ENCODE measurements around the gene NDUFAF4.

Gene NDUFAF4

DNA sequence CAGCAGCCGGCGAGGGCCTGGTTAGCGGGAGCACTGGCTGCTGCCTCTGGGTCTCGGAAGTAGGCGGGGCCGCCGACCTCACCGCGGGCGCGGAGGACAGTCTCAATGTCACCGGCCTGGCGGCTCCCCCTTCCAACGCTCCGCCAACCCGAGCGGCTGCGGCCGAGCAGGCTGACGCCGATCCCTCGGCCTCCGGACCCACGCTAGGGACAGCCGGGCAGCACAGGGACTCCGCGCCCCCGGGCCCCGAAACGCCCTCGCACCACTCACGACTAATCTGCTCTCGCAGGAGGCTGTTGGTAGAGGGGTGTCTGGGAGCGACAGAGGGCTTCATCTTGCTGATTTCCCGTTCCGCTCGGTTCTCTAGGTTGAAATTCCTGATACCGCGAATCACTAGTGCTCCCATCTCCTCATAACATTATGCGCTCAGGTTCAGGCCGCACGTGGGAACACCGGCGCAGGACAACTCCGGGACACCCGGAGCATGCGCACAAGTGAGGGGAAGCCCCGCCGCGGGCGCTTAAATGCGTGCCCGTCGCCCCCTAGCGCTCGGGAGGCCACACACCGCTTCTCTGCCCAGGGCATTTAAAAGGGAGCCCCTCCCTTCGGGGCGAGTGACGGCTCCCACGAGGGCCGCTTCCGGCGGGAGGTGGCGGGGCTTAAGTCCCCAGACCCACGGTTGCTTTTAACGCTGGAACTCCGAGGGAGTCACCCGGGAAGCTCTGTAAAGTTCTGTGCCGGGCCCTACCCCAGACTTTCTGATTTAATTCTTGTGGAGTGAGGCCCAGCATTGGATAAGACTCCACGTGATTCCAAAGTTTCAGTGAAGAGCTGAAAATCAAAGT lies at the start of gene NDUFAF4:
NDUFAF4 (minus strand) TSS at position 496 of the 845 bp plus-strand sequence; CDS start at position 406, 90 bp downstream.
- peak; percentile 96 to 97 for DNase-seq

DNA sequence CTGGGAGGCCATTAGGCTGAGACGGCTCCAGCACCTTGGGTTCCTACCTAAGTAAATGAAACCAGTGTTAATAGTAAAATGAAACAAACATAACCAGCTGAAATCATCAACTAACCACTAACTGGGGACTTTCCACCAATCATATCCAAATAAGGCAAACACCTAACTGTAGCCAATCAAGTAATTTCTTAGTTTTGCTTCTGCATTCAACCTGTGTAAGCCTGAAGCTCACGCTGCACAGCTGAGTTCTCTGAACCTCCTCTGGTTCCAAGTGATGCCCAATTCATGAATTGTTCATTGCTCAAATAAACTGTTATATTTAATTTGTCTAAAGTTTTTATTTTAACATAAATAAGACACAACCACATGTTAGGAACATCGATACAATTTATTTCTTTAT lies 49.4 kb upstream of the NDUFAF4 start:
- DNase-seq = no peak

DNA sequence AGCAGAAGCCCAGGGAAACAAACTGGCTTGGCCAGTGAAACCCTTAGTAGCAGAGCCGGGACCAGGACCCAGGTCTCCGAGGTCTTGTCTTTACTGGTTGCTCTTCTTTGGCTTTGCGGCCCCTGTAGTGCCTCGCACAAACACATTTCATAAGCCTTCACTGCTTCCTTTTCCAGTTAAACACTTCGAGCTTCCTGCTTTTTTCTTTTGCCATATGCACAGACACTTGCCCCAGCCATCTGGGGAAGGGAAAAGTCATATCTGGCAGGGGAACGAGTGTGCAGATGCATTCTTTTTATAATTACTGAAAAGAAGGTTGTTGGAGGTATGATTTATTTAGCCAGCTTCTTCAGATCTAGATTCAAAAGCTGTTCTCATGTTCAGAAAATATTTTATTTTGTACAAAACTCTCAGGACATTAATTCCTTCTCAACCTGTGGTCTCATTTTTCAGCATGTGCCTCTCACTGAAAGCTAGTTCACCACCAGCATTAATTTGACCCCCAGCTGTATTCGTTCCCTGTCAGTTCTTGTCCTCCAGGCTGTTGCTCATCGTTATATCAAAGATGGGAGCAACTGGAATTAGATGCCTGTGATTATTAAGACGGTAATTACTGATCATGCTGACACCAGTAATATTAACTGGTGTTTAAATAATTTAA lies 46.0 kb upstream of the NDUFAF4 start:
- DNase-seq = no peak

DNA sequence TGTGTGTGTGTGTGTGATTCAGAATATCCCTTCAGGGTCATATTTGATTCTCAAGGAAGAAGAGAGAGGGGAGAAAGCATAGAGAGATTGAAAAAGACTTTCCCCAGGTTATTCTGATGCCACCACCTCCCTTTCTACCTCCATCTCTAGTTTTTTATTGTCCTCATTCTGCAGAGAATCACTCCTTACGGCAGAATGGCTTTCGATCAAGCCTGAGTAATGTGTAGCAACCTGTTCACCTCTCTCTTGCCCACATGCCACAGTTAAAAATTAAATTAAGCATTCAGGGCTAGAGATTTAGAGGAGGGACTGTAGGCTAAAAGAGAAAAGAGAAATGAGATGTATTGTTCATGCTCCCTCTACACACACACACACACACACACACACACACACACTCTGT lies 45.0 kb upstream of the NDUFAF4 start:
- no peak for DNase-seq

DNA sequence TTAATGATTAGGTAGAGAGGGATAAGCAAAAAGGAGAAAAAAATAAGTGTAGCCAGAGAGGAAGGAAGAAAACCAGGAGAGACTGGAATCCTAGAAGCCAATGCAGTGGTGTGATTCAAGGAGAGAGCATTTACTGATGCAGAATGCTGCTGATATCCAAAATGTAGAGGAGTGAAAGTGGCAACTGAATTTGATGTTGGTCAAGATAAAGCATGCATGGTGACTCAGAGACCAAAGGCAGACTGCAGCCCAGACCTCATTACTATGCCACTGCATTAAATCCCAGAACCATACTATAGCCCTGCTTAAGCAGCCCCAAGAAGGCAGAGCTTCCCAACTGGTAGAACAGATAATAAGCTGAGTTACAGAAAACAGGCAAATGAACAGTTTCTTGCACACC lies 42.6 kb upstream of the NDUFAF4 start:
- DNase-seq = no peak

DNA sequence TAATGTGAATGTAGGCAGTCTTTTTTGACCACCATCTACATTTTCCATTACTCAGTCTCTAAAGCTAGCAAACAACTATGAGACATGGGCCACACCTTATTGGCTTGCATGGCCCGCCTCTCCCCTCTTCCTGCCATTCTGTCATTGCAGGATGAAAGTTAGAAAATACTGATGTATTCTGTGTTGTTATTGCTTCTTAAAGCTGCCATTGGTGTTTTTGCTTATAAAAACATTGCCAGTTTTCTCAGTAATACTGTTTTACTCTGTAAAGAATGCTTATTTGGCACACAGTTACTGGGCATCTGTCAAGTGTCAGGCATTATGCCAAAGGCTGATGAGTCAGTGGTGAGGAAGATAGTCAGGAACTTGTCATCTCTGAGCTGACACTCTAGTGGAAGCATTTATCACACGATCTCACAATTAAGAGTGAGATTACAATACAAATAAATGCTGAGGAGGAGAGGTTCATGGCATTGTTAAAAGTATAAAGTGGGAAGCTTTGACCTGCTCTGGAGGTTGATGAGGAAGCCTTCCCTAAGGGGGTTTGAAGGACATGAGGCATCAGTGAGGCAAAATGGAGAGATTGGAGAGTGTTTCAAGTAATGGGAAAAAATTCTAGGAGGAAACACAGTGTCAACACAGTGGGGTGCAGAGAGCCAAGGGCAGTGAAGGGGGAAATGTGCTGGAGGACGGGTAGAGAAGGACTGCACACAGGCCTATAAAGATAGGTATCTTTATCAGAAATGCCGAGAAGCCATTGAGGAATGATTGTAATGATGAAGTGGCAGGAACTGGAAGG lies 41.5 kb upstream of the NDUFAF4 start:
- no peak for DNase-seq

DNA sequence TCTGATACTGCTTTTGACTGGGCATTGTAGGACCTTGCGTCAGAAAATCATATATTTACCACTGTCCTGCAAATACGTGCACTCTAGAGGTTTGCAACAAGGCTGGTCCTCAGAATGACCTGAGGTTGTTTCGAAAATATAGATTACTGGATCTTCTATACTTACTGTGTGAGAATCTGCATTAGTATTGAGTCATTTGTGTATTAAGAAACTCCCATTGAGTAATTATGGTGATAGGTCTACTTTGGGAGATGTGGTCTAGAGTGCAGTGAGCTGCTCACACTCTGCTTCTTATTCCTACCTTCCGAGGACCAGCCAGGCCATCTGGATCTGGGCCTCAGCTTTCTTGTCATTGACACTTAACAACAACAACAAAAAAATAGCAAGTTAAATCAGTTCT lies 36.4 kb upstream of the NDUFAF4 start:
- no peak for DNase-seq

DNA sequence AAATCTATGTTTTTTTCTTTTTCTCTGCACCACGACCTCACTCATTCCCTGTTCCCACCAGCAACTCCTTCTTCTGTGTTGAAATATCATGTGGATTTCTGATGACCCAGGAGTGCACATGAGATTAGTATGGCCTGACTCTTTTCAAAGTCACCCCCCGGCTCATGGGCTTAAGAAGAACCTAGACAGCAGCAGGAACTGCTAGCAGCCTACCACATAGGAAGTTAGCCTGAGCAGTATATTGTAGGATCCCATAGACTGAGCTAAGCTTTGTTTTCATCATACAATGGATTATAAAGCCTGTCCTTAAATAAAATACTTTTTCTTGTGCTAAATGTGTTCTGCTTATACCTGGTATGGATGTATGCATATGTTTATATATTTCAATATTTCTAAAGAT lies 33.5 kb upstream of the NDUFAF4 start:
- DNase-seq = no peak

DNA sequence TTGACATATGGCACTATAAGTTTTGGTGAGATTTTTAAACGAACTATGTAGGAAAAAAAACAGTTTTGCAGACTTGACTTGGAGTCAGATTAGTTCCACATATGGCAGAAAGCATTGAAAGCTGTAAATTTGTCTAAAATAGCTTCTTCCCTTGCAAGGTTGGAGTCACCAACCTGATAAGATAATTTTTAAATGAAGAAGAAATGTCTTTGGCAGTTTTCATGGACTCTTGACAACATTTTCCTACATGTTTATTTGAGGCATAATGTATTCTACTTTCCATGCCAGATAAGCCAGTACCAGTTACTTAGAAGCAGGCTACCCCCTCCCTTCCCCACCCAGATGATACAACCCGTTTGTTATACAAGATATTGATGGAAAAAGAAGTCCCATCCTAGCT lies 32.0 kb upstream of the NDUFAF4 start:
- DNase-seq = no peak

DNA sequence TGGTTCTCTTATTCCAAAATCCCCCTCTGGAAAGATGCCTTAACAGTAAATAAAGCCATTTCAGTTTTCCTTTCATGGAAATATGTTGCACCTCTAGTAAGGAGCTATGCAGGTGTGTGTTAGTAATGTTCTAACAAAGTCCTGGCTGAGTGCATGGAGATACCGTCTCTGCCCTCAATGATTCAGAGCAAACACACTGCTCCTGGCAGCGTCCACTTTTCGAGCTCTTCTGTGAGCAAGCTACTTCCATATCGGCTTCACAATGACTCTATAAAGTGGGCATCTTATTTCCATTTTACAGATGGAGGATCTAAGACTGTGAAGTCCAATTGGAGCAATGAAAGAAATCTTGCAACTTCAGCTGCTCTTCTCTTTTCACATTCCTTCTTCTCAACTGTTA lies 30.0 kb upstream of the NDUFAF4 start:
- DNase-seq = no peak

DNA sequence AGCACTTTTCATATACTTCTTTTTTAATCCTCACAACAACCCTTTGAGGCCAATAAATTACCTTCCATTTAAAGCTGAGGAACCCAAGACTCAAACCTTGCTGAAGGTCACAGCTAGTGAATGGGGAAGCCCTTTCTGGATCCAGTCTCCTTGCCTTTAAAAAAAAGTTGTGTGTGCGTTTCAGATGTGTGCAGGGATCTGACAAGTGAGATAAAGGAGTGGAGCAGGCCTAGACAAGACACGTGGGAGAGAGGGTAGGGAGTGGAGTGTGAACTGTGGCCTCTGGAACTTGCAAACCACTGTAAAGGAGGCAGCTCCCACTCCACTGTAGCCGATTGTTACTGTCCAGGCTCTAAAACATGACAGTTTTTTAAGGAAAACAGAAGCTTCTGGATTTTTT lies 28.7 kb upstream of the NDUFAF4 start:
- DNase-seq = no peak

DNA sequence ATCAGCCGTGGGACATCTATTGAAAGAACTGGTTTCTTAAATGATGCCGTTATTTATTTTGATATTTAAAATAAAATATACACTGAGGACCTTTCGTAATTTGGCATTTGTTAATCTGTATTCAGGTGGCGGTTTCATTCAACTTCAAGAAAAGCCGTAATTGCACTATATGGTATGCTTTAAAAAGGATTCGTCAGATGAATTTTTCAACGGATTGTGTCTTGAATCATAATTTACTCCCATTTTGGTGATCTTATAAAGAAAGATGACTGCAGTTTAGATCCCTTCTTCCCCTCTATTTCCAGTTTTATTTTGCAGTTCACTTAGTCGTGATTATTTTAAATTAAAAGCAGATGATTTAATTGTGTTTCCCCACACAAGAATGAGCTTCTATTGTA lies 27.6 kb upstream of the NDUFAF4 start:
- DNase-seq = no peak

DNA sequence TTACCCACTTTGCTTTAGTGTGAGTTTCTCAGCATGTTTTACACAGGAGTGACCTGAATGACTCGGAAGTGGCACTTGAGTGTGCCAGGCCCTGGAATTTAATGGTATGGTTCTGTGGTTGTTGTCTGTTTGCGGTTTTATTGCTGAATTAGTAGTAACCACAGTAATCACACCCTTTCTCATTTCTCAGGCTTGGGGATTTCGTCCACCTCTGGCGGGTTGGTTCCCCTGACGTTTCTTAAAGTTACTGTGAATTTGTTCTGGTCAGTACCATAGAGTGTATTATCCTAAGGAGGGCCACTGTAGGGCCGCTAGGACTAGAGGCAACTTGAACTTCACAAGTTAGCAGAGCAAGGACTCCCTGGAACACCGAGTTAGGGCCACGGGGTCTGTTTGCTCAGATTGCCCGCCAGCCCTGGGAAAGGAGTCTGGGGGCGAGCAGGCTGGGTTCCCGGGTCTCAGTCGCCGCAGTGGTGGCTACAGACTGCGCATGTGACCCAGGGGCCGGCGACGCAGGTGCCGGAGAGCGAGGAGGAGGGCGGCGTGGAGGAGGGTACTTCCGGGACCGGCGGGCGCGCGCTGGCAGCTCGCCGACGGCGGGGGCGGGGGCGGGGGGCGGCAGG lies 26.3 kb upstream of the NDUFAF4 start:
- no peak for DNase-seq

DNA sequence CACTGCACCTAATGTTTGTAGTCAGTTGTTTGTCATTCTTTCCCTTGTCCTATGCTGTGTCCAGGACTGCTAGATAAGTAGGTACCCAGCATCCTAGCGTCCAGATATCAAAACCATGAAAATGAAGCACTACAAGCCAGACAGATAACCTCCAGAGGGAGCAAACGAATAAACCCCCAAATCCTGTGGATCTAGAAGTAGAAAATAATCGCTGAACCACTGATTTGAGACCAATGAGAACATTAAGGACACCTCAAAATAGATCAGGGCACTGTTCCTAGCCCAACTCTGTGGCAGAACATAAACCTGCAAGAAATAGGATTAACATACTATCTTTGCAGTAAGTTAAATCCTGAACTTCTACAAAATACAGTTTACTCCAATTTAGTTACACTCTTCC lies 25.7 kb upstream of the NDUFAF4 start:
- DNase-seq = no peak

DNA sequence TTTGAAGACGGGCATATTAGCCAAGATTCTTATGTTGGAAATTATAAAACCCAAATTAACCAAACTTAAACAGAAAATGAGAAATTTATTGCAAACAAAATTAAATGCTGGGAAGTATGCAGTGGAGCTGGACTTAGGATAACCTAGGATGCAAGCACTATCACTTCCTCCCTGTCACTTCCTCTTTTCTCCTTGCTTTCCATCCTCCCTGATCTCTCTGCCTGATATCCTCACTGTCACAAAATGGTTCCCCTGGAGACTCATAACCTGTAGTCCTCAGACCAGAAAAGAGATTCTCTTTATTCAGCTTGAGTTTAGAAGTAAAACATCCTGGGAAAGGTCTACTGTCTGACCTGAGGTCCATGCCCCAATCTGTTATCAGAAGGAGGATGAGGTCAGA lies 19.4 kb upstream of the NDUFAF4 start:
- DNase-seq = no peak

DNA sequence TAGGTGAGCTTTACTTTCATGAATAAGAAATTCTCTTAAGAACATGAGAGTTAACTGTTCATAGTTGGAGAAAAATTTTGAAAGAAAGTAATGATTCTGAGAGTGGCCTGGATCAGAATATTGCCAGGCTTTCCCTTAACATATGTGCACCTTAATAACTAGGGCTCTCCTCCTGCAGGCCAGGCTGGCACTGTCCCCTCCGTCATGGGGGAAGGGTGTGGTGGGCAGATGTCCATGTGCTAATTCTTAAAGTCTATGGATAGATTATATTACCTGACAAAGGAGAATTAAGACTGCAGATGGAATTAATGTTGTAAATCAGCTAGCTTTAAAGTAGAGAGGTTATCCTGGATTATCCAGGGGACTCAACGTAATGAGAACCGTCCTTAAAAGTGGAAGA lies 15.9 kb upstream of the NDUFAF4 start:
- no peak for DNase-seq

DNA sequence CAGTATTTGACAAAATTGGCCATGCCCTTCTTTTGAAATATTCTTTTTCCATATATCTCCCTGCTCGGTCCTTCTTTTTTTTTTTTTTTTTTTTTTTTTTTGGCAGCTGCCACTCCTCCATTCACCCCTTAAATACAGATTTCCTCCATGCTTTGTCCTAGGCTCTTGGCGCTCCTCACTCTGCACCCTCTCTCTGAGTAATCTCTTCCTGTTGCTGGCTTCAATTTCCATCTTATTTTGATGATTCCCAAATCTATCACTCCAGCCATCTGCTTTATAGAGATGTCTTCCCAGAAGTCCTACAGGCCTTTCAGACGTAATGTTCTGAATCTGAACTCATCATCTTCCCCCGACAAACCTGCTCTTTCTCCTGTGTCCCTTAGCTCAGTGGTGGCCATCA lies 14.1 kb upstream of the NDUFAF4 start:
- DNase-seq = no peak

DNA sequence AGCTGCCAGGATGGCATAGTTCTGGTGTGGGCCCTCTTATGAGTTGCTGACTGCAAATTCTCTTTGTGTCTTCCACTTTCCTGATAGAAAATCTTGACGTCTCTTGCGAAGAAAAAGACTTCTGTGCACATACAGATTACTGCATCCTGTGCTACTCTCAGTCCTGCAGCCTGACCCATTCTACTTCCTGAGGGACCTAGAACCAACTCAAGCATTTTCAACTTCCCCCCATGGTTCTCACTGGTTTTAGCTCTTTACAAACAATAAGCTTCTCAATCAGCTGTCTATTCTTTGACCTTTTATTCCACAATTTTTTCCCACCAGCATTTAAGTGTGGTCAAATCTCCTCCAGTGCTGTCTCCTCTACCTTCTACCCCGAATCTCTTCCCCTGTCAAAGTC lies 13.5 kb upstream of the NDUFAF4 start:
- DNase-seq = no peak

DNA sequence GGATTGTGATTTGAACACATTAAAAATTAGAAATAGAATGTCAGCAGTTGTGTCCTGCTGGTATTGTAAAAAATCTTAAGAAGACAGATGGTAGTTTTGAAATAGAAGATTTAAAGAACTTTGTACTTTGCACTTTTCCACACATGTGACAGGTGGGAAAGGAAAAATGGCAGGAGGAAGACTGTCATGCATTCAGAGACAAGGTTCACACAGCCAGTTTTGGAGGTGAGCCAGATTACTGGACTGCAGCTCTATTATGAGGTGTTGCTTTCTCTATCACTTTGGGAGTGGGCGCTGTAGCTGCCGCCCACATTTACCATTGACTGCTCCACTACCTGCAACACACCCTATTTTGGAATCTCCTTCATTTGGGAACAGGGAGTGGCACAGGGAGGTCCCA lies 12.1 kb upstream of the NDUFAF4 start:
- no peak for DNase-seq

DNA sequence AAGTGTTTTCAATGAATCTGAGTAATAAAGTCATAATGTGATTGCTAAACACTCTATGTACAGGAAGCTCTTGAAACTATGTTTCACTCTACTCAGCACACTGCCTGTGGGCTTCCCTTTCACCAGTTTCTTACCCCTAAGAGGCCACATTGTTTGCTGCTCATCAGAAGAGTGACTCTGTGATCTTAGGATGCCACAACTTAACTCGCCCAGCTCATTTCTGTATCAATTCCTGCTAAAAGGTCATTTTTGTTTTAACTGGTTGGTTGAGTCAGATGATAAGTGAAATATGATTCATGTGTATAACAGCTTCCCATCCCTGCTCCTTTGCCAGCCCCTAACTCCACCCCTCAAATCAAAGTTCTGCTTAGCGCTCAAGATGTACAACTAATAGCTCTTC lies 9.8 kb upstream of the NDUFAF4 start:
- DNase-seq = peak; percentile 26 to 36

DNA sequence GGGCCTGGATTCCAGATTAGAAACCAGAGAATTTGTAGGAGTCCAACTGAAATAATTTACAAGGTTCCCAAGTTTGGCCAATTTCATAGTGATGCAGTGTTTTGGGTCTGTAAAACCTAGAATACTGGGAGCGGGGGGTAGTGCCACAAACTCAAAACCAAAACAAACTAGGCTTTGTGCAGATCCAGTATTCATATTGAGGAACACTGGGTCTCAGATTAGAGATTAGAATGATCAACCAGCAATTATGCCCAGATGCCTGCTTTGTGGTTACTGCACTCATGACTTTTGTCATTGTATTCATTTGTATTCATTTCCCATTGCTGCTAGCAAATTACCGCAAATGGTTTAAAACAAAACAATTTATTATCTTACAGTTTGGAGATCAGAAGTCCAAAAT lies 3.2 kb upstream of the NDUFAF4 start:
- DNase-seq = no peak

DNA sequence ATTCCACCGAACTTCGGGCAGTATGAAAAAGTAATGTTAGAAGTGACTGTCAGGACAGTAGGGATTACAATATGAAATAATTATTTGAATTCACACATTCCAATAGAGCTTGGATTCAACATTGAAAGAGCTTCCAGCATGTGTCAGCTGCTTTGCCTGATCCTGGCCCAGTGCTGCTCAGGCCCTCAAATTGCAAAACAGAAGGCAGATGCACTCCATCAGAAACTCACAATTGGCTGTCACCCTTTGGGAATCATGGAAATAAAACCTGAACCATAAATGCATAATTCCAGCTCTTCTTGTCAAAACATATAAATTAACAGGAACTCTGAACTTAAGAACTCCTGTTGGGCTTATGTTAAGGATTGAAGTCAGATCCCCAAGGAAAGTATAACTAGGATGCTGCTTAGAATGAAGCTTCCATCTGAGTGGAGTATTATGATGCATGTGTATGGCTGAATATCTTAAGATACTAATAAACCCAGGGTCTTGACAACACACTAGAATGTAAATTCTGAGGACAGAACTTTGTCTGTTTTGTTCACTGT lies 1.8 kb upstream of the NDUFAF4 start:
- no peak for DNase-seq

DNA sequence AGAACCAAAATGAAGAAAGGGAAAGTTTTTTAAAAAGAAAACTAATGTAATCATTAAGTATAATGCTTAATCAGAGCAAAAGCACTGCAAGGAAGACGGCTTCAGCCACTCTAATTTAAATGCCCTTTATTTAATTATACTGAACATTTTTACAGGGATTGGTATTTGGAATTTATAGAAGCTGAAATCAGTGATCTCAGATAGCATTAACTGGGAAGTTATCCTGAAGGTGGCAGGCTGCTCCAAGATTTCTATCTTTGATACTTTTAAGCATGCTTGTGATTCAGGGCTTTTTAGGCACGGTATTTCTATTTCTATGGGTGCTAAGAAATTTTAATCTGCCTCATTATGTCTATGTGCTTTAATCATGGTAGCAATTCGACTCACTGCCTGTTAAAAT lies 1.3 kb upstream of the NDUFAF4 start:
- DNase-seq = no peak
